Ramos (cell line): Measurements from ENCODE around the gene C11orf98.
"Not testable (repeated sequence)": the region's sequence is repeated elsewhere in the genome, so short reads cannot be mapped to it uniquely, and the experiment has no call there.

Experiments used
- in situ Hi-C: fragments of 300-500 bp; cut with MboI; formaldehyde crosslinking; loops from one replicate; pipeline ENCODE4 v1.14.3; 2022; ENCODE audit warnings: low sequenced_read_pairs; ENCODE audit not compliant: unreplicated experiment

Gene C11orf98

GRCh38 chr11:62665075-62665598 is at the start of gene C11orf98, which contains the start of gene CSKMT:
C11orf98 (minus strand) TSS chr11:62665210; CDS start chr11:62665169, 41 bp downstream.
CSKMT (plus strand) TSS chr11:62665312; CDS start chr11:62665880, 568 bp downstream.
- in situ Hi-C loops: no loop called here

GRCh38 chr11:62713343-62713742 is 48.3 kb upstream of the C11orf98 start:
- in situ Hi-C loops: no loop called here

- in situ Hi-C loops: no loop called here
These were observed 47.9 kb upstream of the C11orf98 start for GRCh38 chr11:62712861-62713260.

DNA sequence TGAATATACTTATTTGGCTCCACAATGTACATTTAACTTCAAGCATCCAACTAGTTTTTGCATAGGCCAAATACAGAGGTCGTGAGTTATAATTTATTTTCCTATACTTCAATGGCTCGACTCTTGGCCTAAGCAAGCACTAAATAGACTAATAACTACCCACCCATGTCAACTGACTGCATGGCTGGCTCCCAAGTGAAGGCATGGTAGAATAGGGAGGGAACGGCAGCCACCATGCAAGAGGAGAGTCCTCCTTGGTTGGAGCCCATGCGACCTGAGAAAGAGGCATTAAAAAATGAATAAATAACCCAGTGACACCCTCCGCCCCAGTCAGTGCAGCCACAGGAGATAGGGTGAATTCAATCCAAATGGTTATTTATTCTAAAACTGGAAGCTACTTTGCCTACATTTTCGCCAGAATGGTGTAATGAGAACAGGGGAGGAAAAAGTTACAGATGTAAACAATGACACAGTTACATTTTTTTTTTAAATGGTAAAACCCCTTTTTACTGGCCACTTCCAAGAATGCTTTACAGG is 47.3 kb upstream of the C11orf98 start:
- in situ Hi-C loops: no loop called here

DNA sequence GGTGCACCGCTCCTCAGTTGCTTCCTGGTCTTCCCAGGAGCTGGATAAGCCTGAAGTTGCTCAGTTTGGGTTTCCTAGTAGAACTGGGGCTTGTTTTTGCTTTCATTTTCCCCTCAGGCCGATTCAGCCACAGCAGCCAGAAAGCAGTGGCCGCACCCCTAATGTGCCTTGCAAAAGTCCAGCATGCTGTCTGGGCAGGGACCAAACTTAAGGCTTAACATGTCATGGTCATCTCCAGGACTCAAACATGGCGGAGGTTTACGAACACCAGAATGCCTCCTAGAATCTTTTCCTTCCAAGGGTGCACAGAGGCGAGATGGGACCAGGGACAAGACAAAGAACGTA is 45.0 kb upstream of the C11orf98 start:
- in situ Hi-C loops: no loop called here

GRCh38 chr11:62709247-62710000 is 44.4 kb upstream of the C11orf98 start:
- in situ Hi-C loops: no loop called here

DNA sequence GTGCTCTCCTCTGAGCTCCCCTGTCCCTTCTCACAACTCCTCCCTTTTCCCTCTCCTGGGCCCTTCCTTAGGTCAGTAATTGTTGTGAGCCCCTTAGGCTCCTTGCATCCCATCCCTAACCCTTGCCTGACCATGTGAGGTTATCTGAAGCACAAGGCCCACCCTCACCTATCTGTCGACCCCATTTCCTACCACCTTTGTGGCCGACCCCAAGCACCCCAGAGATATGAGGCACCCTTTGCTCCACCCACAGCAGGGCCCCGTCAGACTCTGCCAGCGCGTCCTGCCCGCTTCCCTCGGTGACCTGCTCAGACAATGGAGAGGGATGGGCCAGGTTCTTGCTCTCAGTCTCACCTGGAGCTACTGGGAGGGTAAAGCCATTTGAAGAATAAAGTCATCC is 43.8 kb upstream of the C11orf98 start:
- in situ Hi-C loops: no loop called here

DNA sequence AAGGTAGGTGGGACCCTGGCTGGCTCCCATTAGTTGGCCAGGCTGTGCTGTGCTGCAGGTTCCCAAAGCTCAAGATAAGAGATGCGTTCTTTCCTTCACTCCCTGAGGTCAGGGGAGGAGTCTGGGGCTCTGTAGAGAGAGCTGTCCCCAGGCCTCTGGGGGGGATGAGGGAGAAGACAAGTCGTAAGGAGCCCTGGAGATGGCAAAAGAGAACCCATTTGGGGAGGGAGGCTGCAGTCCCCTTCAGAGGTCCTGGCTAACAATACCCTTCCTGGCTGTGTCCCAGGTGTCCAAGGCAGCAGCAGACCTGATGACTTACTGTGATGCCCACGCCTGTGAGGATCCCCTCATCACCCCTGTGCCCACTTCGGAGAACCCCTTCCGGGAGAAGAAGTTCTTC is 43.4 kb upstream of the C11orf98 start:
- in situ Hi-C loops: no loop called here

DNA sequence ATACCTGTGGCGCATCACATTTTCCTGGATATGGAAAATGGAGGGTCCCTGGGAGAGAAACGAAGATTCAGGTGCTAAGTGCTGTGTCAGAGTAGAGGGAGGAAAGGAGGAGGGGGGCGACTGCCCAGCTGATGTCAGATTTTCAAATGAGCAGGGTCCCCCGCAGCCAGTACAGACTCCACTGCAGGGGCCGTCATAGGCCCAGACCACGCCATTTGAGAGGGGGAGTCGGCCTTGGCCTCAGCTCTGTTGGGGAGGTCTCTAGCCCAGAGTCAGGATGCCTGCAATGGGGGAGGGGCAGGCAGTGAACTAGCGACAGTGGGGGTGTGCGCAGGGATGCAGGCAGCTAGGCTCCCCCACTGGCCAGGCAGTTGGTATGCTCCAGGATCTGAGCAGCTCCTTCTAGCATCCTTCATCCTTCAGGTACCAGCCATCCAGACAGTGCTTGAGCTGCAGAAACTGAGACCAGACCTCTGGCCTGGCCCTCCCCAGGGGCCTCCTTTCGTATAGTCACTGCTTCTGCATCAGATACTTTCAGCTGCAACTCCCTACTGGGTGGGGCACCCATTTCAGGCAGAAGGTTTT is 42.4 kb upstream of the C11orf98 start, which contains the start of the genes BSCL2 and GNG3:
Gene BSCL2, minus strand, starts transcription at position 148 of the 585 bp plus-strand sequence. CDS start 229 bp downstream, outside the sequence.
Gene GNG3, plus strand, starts transcription at position 400 of the 585 bp plus-strand sequence. CDS start 620 bp downstream, outside the sequence.
- in situ Hi-C loops: no loop called here

DNA sequence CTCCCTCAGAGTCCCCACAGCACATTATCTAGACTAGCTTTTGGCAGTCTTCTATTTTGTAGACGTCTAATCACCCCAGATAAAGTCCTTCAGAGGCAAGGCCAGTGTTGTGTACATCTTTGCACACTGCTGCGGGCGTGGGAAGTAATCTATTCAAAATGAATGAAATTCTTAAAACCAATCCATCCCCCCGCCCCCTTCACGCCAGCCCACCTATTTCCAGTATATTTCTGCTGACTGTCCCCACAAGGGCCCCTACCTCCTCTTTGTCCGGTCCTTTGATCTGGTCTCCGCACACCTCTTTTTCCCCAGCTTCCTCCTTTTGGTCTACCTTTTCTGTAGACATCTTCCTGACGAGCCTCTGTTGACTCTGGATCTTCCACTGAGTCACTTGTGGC is 41.8 kb upstream of the C11orf98 start:
- in situ Hi-C loops: no loop called here

DNA sequence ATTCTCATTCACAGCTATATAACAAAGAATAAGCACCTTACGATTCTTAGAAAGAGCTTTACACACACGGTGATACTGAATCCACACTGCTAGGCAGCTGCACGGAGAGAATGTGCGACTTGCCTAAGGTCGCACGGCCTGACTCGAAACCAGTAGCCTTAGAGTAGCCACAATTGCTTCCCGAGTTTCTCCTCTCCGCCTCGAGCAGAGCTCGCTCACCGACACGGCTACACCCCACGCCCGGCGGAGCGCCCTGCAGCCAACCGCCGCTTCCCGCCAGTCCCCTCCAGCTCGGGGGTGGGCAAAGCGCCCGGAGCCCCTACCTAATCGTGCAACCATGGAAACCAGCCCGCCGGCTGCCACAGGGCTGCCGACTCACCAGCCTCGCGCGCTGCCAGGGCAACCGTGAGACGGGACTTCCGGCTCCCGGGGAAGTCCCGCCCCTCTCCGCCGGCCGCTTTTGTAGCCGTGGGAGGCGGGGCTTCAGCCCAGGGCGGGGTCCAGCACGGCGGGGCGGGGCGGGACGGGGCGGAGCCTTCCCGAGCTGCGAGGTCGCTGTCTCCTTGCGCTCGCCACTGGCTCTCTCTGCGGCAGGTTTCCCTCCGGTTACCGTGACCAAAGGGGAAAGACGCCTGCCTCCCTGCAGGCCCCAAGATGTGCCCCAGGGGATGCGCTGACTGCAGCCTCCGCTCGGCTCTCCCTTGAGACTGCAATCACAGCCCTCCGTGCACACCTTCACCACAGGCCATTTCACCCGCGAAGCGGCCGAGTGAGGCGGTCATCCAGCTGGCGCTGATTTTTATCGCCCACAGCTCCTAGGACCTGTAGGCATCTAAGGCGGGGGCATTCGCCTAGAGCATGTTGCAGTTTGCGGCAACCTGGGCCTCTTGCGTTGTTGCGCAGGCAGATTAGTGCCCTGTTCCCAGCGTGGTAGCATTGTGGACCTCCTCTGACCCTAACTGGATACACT is 41.2 kb upstream of the C11orf98 start:
- in situ Hi-C loops: no loop called here

DNA sequence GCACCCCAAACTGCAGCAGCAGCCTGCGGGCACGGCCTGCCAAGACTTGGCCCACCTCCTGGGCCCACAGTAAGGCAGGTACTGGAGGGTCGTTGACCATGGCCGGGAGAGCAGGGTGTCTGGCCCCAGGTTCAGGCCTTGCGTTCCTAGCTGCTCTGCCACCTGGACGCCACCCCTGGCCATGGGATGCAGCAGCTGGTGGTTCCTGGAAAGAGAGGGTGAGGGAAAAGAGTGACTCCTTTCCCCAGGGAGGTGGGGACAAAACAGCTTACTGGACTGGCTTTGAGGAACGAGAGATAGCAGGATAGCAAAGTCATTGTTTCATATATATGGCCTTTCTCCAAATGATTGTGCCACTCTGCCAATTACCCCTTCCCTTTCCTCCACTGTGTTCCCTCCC is 40.4 kb upstream of the C11orf98 start:
- in situ Hi-C loops: no loop called here

GRCh38 chr11:62703921-62704320 is 38.9 kb upstream of the C11orf98 start:
- in situ Hi-C loops: not testable (repeated sequence)

GRCh38 chr11:62702246-62702645 is 37.2 kb upstream of the C11orf98 start:
- in situ Hi-C loops: no loop called here

DNA sequence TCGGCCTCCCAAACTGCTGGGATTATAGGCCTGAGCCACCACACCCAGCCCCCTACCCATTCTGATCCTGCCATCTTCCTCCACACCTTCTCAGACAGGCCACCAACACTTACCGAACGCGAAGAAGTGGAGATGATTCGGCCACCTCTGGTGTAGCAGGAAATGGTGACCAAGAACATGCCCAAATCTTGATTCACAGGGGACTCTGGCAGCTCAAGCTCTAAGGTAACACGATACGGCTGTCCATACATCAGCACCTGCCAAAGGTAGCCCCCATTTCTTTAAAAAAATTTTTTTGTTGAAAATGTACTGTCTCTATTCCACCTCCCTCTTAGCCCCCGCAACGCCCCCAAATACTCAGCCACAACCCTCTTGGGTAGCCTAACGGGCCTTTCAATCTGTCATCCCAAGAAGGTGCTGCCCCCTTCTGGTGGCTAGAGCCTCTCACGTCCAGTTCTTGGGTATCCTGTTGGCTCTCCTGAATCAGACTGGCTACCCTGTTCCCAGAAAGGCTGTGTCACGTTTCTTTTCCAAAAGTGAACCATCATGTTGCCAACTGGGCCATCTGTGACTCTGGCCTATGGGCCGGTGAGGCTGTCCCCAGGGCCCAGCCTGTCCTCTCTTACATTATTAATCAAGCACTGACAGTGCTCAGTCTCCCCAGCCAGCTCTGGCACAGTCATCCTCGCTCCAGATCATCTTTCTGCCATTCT is 29.6 kb upstream of the C11orf98 start:
- in situ Hi-C loops: loop anchor here (10.0 kb wide), 2 partner anchors 270 to 300 kb away; no protein-coding TSS in a partner anchor

DNA sequence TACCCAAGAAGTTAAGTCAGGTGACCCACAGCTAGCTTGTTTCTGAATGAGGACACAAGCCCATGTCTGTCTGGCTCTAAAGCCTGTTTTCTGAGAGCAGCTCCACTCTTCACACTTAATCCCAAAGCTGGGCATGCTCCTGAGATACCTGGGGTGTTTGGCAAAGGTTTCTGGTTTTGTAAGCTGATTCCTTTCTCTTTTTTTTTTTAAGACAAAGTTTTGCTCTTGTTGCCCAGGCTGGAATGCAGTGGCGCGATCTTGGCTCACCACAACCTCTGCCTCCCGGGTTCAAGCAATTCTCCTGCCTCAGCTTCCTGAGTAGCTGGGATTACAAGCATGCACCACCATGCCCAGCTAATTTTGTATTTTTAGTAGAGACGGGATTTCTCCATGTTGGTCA is 28.6 kb upstream of the C11orf98 start:
- in situ Hi-C loops: loop anchor here (10.0 kb wide), 2 partner anchors 269 to 299 kb away; no protein-coding TSS in a partner anchor

- in situ Hi-C loops: loop anchor here (10.0 kb wide), 2 partner anchors 265 to 295 kb away; no protein-coding TSS in a partner anchor
These were observed 24.6 kb upstream of the C11orf98 start, which contains the start of gene LRRN4CL for GRCh38 chr11:62689421-62690183. LRRN4CL (minus strand) TSS chr11:62689530; CDS start chr11:62688508, 1,022 bp downstream.

DNA sequence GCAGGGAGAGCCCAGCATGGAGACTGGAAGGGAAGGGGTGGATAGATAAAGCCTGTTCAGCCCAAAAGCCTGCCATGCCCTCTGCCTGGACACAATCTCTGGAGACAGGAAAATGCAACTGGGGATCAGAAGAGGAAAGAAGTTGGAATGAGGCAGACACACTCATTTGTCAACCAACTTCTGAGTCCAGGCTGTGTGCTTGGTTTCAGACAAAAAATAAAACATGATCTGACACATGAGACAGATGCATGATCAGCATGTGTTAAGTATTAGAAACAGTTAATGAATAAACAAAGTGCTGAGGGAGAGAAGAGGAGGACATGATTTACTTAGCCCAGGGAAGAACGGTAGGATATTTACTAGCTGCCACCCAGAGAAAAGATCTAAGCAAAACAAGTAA is 23.5 kb upstream of the C11orf98 start:
- in situ Hi-C loops: no loop called here
